ENCODE measurements around the gene SLC35B4.

The SLC35B4 gene

DNA sequence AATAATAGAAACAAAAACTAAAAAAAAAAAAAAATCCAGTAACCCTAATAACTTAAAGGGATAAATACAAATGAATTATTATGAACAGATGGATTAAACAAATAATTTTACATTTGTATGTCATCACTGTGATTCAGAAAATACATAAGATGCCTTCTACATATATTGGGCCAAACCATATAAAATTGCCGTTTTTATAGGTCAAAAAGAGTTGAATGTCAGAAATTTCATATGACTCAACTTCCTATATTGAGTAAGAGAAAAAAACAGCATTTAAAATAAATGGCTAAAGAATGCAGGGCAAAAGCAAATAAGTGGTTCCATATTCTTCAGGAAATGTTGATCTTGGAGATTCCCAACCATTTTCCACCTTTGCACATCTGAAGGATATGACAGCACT is 9.4 kb downstream of the SLC35B4 start:
- H3K27ac ChIP-seq (ENCODE audit: low read length) = no peak overlapping the region
- TF ChIP-seq EZH2phosphoT487 (IDR thresholded peaks at IDR 0.05; ENCODE audit: low read depth) = no peak
- TF ChIP-seq, protein P1, sequence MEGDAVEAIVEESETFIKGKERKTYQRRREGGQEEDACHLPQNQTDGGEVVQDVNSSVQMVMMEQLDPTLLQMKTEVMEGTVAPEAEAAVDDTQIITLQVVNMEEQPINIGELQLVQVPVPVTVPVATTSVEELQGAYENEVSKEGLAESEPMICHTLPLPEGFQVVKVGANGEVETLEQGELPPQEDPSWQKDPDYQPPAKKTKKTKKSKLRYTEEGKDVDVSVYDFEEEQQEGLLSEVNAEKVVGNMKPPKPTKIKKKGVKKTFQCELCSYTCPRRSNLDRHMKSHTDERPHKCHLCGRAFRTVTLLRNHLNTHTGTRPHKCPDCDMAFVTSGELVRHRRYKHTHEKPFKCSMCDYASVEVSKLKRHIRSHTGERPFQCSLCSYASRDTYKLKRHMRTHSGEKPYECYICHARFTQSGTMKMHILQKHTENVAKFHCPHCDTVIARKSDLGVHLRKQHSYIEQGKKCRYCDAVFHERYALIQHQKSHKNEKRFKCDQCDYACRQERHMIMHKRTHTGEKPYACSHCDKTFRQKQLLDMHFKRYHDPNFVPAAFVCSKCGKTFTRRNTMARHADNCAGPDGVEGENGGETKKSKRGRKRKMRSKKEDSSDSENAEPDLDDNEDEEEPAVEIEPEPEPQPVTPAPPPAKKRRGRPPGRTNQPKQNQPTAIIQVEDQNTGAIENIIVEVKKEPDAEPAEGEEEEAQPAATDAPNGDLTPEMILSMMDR (IDR thresholded peaks at IDR 0.05; ENCODE audit: low read depth, low read length) = no peak
- no peaks in the 10 kb centered on the region for H3K9me3 ChIP-seq (ENCODE audit: insufficient read depth, low read length)

DNA sequence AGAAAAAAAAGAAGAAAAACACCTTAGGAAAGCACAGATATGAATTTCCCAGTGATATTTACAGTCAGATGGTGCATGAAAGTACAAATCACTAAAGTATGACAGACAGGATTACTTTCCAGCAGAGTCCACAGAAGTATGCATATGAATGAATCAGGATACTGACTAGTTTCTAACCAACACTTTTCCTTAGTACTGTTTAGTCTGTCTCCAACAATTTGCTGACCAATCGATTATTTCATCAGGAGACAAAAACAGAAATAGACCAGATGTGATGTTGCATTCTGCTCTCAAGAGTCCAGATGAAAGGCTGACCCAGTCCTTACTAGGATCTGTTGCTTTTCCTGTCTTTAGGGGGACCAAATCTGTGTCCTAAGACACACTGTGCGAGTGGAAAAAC is 14.6 kb downstream of the SLC35B4 start:
- Histone ChIP-seq H3K4me1 (ENCODE audit: low read length) (peaks cover 12% of the 10 kb centered on the region), H4K20me1 (ENCODE audit: insufficient read depth, low read length) (no peaks in the 10 kb centered on the region), H3K27ac (ENCODE audit: low read length) (no peak overlapping the region), H3K9ac (ENCODE audit: low read length) (no peak overlapping the region), H3K4me3 (ENCODE audit: low read length) (no peak overlapping the region), H2AFZ (ENCODE audit: low read depth, low read length) (no peak overlapping the region), H3K9me3 (ENCODE audit: insufficient read depth, low read length) (no peaks in the 10 kb centered on the region), H3K4me2 (ENCODE audit: low read length) (no peak overlapping the region), H3K27me3 (ENCODE audit: low read depth, low read length) (no peaks in the 10 kb centered on the region), H3K36me3 (replicated peaks; ENCODE audit: low read depth, low read length) (peaks cover 48% of the 10 kb centered on the region), H3K79me2 (ENCODE audit: low read length) (no peaks in the 10 kb centered on the region)
- TF ChIP-seq, protein P1 (IDR thresholded peaks at IDR 0.05; ENCODE audit: low read depth, low read length) = no peak
- TF ChIP-seq EZH2phosphoT487 (IDR thresholded peaks at IDR 0.05; ENCODE audit: low read depth) = no peak

More for the DNA sequence above, 9.4 kb downstream of the SLC35B4 start:
- H3K79me2 ChIP-seq (ENCODE audit: low read length) = no peaks in the 10 kb centered on the region
- peaks cover 31% of the 10 kb centered on the region for H3K36me3 ChIP-seq (replicated peaks; ENCODE audit: low read depth, low read length)
- H3K4me1 ChIP-seq (ENCODE audit: low read length) = no peaks in the 10 kb centered on the region
- H2AFZ ChIP-seq (ENCODE audit: low read depth, low read length) = no peak overlapping the region
- no peak overlapping the region for H3K4me2 ChIP-seq (ENCODE audit: low read length)
- H4K20me1 ChIP-seq (ENCODE audit: insufficient read depth, low read length) = no peaks in the 10 kb centered on the region
- no peaks in the 10 kb centered on the region for H3K27me3 ChIP-seq (ENCODE audit: low read depth, low read length)
- no peak overlapping the region for H3K9ac ChIP-seq (ENCODE audit: low read length)
- H3K4me3 ChIP-seq (ENCODE audit: low read length) = no peak overlapping the region

DNA sequence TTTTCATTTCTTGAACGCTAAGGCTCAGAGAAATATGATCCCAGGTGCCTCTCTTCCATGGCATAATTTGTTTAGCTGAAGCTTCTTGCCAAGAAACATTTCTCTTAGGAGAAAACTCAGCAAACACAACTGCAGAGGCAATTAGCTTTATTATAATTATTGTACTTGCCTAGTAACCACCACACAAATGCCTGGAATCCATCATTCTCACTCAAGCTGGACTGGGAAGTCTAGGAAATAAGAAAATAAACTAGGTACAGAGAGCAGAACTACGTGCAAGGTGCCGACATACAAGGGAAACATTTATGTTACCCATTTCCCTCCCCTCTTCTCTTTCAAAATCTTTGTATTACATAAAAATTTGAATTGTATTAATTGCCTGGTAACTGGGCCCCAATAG is 15.1 kb downstream of the SLC35B4 start:
- H3K4me1 ChIP-seq (ENCODE audit: low read length) = peaks cover 12% of the 10 kb centered on the region
- H3K27me3 ChIP-seq (ENCODE audit: low read depth, low read length) = no peaks in the 10 kb centered on the region
- no peaks in the 10 kb centered on the region for H4K20me1 ChIP-seq (ENCODE audit: insufficient read depth, low read length)
- no peak overlapping the region for H3K9ac ChIP-seq (ENCODE audit: low read length)
- no peaks in the 10 kb centered on the region for H3K9me3 ChIP-seq (ENCODE audit: insufficient read depth, low read length)
- H3K36me3 ChIP-seq (replicated peaks; ENCODE audit: low read depth, low read length) = peaks cover 49% of the 10 kb centered on the region
- H3K4me3 ChIP-seq (ENCODE audit: low read length) = no peak overlapping the region
- H2AFZ ChIP-seq (ENCODE audit: low read depth, low read length) = no peak overlapping the region
- no peak for TF ChIP-seq EZH2phosphoT487 (IDR thresholded peaks at IDR 0.05; ENCODE audit: low read depth)
- TF ChIP-seq, protein P1 (IDR thresholded peaks at IDR 0.05; ENCODE audit: low read depth, low read length) = no peak
- H3K27ac ChIP-seq (ENCODE audit: low read length) = no peak overlapping the region
- H3K79me2 ChIP-seq (ENCODE audit: low read length) = no peaks in the 10 kb centered on the region
- H3K4me2 ChIP-seq (ENCODE audit: low read length) = no peak overlapping the region

DNA sequence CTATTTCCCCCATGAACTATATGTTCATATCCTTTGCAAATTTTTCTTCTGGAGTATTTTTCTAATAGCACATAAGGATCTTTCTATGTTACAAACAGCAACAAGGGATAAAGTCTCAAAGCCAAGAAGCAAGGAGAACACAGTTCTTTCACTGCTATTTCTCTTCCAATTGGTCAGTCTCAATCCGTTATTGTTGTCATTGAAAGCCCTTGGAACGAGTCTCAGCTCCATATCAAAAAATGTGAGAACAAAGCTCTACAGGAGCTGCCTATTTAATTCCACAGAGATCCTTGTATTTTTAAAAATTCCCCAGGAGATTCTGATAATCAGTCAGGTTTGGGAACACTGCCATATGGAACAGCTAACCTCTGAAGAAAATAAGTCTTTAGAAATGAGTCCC is 15.7 kb downstream of the SLC35B4 start:
- peaks cover 51% of the 10 kb centered on the region for H3K36me3 ChIP-seq (replicated peaks; ENCODE audit: low read depth, low read length)

More for the DNA sequence above, 15.7 kb downstream of the SLC35B4 start:
- Histone ChIP-seq H3K27me3 (ENCODE audit: low read depth, low read length) (no peaks in the 10 kb centered on the region), H4K20me1 (ENCODE audit: insufficient read depth, low read length) (no peaks in the 10 kb centered on the region), H2AFZ (ENCODE audit: low read depth, low read length) (no peak overlapping the region), H3K27ac (ENCODE audit: low read length) (no peak overlapping the region), H3K79me2 (ENCODE audit: low read length) (no peaks in the 10 kb centered on the region), H3K4me1 (ENCODE audit: low read length) (peaks cover 12% of the 10 kb centered on the region), H3K4me3 (ENCODE audit: low read length) (no peak overlapping the region), H3K9ac (ENCODE audit: low read length) (no peak overlapping the region), H3K9me3 (ENCODE audit: insufficient read depth, low read length) (no peaks in the 10 kb centered on the region), H3K4me2 (ENCODE audit: low read length) (no peak overlapping the region)
- TF ChIP-seq, protein P1 (IDR thresholded peaks at IDR 0.05; ENCODE audit: low read depth, low read length) = no peak
- TF ChIP-seq EZH2phosphoT487 (IDR thresholded peaks at IDR 0.05; ENCODE audit: low read depth) = no peak

All from OCI-LY3 (cell line).